HG02763 (cell line): ENCODE measurements around the gene WDR18.

ENCODE experiments used
- ATAC-seq: cut with Tn5 transposase; IDR thresholded peaks from one replicate; pipeline ENCODE4 v1.9.1; 2021; ENCODE audit warnings: mild to moderate bottlenecking, moderate library complexity; ENCODE audit not compliant: unreplicated experiment

Gene WDR18

GRCh38 chr19:991174-991931 lies 7.2 kb downstream of the WDR18 start:
- ATAC-seq = no peak

DNA sequence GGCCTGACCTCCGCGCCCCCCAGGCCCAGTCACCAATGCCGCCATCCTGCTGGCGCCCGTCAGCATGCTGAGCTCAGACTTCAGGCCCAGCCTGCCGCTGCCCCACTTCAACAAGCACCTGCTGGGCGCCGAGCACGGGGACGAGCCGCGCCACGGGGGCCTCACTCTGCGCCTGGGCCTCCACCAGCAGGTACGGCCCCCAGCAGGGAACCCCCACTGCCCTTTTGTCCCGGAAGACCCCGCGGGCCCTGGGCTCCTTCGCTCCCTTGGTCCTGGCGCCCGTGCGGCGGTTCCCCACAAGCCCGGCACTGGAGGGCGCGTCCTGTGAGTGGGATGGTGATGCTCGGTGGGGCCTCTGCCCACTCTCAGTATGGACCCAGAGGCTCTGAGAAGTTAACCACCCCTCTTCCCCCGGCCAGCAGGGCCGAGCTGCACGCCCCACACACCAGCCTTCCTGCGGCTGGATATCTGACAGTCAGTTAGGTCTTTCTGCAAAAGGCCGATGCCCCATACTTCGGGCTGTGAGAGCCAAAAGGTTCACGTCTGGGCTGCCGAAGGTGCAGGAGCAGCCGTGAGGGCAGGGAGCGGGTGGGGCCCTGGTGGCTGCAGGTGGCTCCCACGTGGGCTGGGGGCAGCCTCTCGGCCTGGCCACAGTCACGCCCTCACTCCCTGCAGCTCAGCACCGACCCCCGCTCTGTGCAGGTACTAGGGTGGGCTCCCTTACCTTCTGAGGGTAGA lies 8.0 kb downstream of the WDR18 start:
- ATAC-seq = no peak

DNA sequence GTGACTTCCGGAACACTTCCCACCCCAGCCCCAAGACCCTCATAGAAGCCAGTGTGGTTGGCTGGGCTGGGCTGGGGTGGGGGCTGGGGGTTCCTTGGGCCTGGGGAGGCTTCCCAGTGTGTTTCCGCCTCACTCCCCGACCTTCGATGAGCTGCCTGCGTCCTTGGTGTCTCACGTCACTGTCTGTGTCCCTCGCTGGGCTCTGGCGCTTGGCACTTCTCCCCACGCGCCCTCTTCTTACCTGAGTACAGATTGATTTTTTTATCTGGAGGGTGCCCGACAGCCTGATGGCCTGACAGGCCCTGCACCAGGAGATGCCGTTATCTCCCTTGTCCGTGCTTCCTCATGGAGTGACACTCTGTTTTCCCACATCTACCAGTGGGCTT lies 8.5 kb downstream of the WDR18 start:
- ATAC-seq = no peak

- ATAC-seq = no peak
These were observed 9.3 kb downstream of the WDR18 start for GRCh38 chr19:993361-993830.

- no peak for ATAC-seq
These were observed 9.8 kb downstream of the WDR18 start for GRCh38 chr19:993831-994393.

- ATAC-seq = no peak
These were observed 10.4 kb downstream of the WDR18 start for GRCh38 chr19:994516-994915.

- no peak for ATAC-seq
These were observed 11.1 kb downstream of the WDR18 start for GRCh38 chr19:995051-995827.

DNA sequence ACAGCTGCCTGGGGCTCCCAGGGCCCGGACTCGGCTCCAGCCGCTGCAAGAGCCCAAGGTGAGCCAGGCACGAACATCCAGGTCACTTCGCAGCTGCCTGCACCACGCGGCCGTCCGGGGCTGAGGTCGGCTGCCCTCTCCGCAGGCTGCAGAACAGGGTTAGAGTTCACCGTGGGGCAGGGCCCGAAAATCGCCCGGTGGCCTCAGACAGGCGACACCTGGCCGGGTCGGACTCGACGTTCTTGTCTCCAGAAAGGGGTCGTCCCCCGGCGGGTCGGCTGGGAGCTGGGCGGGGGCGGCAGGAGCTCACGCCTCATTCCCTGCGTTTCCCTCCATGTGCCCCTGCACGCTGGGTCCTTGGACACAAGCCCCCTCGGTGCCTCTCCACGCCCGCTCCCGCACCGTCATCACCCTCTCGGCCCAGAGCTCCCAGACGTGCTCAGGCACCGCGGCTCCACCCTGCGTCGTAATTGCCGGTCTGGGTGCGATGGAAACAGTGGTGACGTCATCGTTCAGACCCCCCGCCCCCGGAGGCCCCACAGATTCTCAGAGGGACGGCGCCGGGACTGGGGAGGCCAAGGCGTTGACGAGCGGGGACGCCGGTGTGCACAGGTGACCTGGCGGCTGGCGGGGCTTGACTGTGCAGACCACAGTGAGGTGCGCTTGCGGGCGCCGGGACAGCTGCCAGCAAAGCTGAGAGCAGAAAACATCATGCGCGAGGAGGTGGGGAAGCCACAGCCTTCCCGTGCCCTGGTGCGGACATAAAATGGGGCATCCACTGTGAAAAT lies 12.1 kb downstream of the WDR18 start:
- no peak for ATAC-seq

GRCh38 chr19:998064-998463 lies 13.9 kb downstream of the WDR18 start:
- ATAC-seq = no peak

DNA sequence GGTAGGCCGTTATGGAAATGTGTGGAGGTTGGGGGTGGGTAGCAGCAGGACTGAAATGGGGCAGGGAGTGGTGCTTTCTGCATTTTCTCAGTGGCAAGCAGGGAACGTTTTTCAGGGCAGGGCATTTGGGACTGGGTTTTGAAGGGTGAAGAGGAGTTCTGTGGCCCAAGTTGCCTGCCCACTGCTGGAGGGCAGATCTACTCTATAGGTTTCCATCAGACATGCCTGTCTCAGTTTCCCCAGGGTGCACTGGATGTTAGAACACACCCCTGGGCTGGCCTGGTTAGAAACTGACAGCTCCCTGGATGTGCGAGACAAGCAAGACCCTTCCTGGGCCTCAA lies 15.2 kb downstream of the WDR18 start:
- ATAC-seq = no peak

GRCh38 chr19:1000095-1000494 lies 15.9 kb downstream of the WDR18 start, which contains the start of gene GRIN3B:
GRIN3B (plus strand) TSS chr19:1000419; CDS start chr19:1000438, 19 bp downstream.
- ATAC-seq = no peak

GRCh38 chr19:1000591-1001537 lies 16.7 kb downstream of the WDR18 start:
- no peak for ATAC-seq

- ATAC-seq = peak; percentile 44
These were observed 17.5 kb downstream of the WDR18 start for GRCh38 chr19:1001538-1002166.

DNA sequence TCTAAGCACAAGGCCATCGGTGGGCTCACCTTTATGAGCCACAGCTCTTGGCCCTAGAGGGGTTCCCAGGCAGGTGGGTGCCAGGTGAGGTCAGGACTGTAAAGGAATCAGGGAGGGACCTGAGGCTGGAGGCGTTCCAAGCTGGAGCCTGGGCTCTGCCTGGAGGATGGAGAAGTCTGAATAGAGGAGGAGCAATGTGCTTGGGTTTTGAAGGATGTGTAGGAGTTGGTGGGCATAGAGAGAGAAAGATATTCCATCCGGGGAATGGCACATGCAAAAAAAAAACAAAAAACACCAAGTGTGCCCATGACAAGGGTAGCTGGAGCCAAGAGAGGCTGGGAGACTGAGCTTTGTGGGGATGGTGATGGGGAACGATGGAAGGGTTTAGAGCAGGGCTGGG lies 18.5 kb downstream of the WDR18 start:
- ATAC-seq = no peak

GRCh38 chr19:1003283-1003682 lies 19.1 kb downstream of the WDR18 start:
- ATAC-seq = no peak

- no peak for ATAC-seq
These were observed 20.2 kb downstream of the WDR18 start for GRCh38 chr19:1004204-1004802.

DNA sequence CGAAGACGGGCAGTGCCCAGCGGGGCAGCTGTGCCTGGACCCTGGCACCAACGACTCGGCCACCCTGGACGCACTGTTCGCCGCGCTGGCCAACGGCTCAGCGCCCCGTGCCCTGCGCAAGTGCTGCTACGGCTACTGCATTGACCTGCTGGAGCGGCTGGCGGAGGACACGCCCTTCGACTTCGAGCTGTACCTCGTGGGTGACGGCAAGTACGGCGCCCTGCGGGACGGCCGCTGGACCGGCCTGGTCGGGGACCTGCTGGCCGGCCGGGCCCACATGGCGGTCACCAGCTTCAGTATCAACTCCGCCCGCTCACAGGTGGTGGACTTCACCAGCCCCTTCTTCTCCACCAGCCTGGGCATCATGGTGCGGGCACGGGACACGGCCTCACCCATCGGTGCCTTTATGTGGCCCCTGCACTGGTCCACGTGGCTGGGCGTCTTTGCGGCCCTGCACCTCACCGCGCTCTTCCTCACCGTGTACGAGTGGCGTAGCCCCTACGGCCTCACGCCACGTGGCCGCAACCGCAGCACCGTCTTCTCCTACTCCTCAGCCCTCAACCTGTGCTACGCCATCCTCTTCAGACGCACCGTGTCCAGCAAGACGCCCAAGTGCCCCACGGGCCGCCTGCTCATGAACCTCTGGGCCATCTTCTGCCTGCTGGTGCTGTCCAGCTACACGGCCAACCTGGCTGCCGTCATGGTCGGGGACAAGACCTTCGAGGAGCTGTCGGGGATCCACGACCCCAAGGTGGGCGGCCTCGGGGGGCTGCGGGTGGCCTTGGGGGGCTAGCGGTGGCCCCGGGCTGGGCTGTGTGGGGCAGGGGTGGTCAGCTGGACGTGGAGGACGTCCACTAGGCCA lies 20.9 kb downstream of the WDR18 start:
- ATAC-seq = no peak
